Rectal smooth muscle tissue (tissue), 1 donor: ENCODE data around the gene CEP83.
"Not testable (repeated sequence)": the region's sequence is repeated elsewhere in the genome, so short reads cannot be mapped to it uniquely, and the experiment has no call there.

Experiments
- H3K27ac ChIP-seq: one replicate; pipeline ENCODE4 v1.7.0; 2013; ENCODE audit warnings: low read depth, low read length, inconsistent platforms
- H3K27me3 ChIP-seq: one replicate; pipeline ENCODE4 v1.7.0; 2013; ENCODE audit warnings: low read length; ENCODE audit not compliant: control insufficient read depth, insufficient read depth
- H3K36me3 ChIP-seq: one replicate; pipeline ENCODE4 v1.7.0; 2013; ENCODE audit warnings: low read length; ENCODE audit not compliant: control insufficient read depth, insufficient read depth
- H3K4me1 ChIP-seq: one replicate; pipeline ENCODE4 v1.7.0; 2013; ENCODE audit warnings: low read length; ENCODE audit not compliant: control insufficient read depth, insufficient read depth
- H3K4me3 ChIP-seq: one replicate; pipeline ENCODE4 v1.7.0; 2013; ENCODE audit warnings: low read length
- H3K9ac ChIP-seq: one replicate; pipeline ENCODE4 v1.7.0; 2013; ENCODE audit warnings: low read length

The CEP83 gene

GRCh38 chr12:94469522-94469921 is 9.9 kb upstream of the CEP83 start:
- no peak overlapping the region for H3K9ac ChIP-seq
- H3K27ac ChIP-seq, result no peak overlapping the region
- no peak overlapping the region for H3K4me3 ChIP-seq

DNA sequence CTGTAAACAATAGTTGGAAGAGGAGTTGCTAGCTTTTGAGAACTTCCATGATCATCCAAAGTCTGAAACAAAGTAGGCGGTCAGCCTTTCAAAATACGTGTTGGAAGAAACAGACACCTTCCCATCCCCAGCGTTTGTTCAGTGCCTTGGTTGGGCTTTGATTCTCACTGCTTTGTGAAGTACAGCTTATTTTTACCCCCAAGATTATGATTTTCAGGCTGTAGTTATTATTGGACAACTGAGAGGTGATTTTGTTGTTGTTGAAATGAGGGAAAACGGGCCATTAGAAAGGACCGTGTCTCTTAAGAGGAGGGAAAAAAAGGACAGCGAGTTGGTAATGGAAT is 921 bp upstream of the CEP83 start:
- Histone ChIP-seq H3K27me3 (no peaks in the 10 kb centered on the region), H3K4me1 (peaks cover 8% of the 10 kb centered on the region), H3K36me3 (no peaks in the 10 kb centered on the region), H3K27ac (peak overlapping the region; percentile 92), H3K9ac (peak overlapping the region; percentile 82), H3K4me3 (peak overlapping the region; percentile 96)

More at GRCh38 chr12:94469522-94469921, 9.9 kb upstream of the CEP83 start:
- Histone ChIP-seq H3K36me3 (no peaks in the 10 kb centered on the region), H3K27me3 (no peaks in the 10 kb centered on the region), H3K4me1 (no peaks in the 10 kb centered on the region)

GRCh38 chr12:94458877-94459727 is 565 bp downstream of the CEP83 start:
- no peaks in the 10 kb centered on the region for H3K36me3 ChIP-seq
- no peaks in the 10 kb centered on the region for H3K27me3 ChIP-seq
- H3K4me3 ChIP-seq, result peak overlapping the region; percentile 96
- H3K4me1 ChIP-seq, result peaks cover 8% of the 10 kb centered on the region
- H3K9ac ChIP-seq, result peak overlapping the region; percentile 59
- peak overlapping the region; percentile 92 for H3K27ac ChIP-seq

GRCh38 chr12:94457311-94457710 is 2.4 kb downstream of the CEP83 start:
- no peak overlapping the region for H3K4me3 ChIP-seq
- H3K27ac ChIP-seq, result no peak overlapping the region
- no peak overlapping the region for H3K9ac ChIP-seq
- no peaks in the 10 kb centered on the region for H3K27me3 ChIP-seq
- H3K4me1 ChIP-seq, result peaks cover 8% of the 10 kb centered on the region
- H3K36me3 ChIP-seq, result no peaks in the 10 kb centered on the region

DNA sequence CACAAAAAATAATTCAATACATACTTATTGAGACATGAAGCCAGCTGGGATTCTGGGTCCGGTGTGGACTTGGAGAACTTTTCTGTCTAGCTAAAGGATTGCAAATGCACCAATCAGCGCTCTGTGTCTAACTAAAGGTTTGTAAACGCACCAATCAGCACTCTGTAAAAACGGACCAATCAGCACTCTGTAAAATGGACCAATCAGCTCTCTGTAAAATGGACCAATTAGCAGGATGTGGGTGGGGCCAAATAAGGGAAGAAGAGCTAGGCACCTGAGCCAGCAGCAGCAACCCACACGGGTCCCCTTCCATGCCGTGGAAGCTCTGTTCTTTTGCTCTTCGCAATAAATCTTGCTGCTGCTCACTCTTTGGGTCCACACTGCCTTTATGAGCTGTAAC is 5.3 kb downstream of the CEP83 start:
- not testable (repeated sequence) for H3K4me3 ChIP-seq, H3K27me3 ChIP-seq, H3K4me1 ChIP-seq, H3K27ac ChIP-seq, H3K9ac ChIP-seq, H3K36me3 ChIP-seq

- H3K9ac ChIP-seq, result no peak overlapping the region
- no peaks in the 10 kb centered on the region for H3K4me1 ChIP-seq
- H3K36me3 ChIP-seq, result no peaks in the 10 kb centered on the region
- no peak overlapping the region for H3K27ac ChIP-seq
- H3K4me3 ChIP-seq, result no peak overlapping the region
- no peaks in the 10 kb centered on the region for H3K27me3 ChIP-seq
Measured at GRCh38 chr12:94445662-94446061, 14.0 kb downstream of the CEP83 start.

DNA sequence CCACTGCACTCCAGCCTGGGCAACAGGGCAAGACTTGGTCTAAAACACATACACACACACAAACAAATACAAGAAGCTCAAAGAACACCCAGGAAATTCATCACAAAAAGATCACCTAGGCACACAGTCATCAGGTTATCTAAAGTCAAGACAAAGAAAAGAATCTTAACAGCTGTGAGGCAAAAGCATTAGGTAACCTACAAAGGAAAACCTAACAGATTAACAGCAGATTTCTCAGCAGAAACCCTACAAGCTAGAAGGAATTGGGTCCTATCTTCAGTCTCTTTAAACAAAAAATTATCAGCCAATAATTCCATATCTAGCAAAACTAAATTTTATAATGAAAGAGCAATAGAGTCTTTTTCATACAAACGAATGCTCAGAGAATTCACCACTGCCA is 22.4 kb downstream of the CEP83 start:
- no peak overlapping the region for H3K4me3 ChIP-seq
- no peak overlapping the region for H3K27ac ChIP-seq

DNA sequence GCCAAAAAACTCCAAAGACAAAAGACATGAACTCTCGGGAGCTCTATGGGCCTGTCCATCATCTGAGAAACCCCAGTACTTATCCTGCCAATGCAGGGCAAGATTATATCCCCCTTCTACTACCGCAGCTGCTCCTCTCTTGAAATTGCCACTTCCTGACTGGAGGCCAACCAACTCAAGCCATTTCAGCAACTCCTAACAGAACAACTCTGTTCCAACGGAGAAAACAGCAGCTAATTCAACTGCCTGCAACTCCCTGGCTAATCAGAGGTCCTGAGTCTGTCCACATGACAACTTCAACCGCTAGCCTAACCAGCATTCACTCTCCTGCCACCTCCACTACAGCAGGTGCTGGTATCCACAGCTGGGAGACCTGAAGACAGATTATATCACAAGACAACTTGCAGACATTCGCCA is 24.1 kb downstream of the CEP83 start:
- Histone ChIP-seq H3K27me3 (no peaks in the 10 kb centered on the region), H3K4me1 (peaks cover 4% of the 10 kb centered on the region), H3K27ac (no peak overlapping the region), H3K4me3 (no peak overlapping the region), H3K9ac (no peak overlapping the region), H3K36me3 (no peaks in the 10 kb centered on the region)

More for the DNA sequence above, 22.4 kb downstream of the CEP83 start:
- Histone ChIP-seq H3K9ac (no peak overlapping the region), H3K4me1 (peaks cover 4% of the 10 kb centered on the region), H3K36me3 (no peaks in the 10 kb centered on the region), H3K27me3 (no peaks in the 10 kb centered on the region)

DNA sequence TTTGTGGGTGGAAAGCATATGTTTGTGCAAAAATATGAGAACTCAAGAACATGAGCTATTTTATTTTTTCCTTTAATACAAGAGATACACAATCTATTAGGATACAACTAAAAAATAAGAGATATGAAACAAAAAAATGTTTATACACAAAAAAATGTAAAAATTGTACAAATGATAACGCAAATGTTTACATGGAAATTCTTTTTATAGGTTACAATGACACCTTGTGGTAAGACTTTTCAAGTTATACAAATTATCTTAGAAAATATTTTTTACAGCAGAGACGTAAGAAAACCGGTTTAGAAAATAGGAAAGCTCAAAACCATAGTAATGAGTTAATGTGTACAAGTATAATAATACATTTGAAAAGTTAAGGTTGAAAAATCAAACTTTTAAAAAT is 25.5 kb downstream of the CEP83 start:
- Histone ChIP-seq H3K27me3 (no peaks in the 10 kb centered on the region), H3K9ac (no peak overlapping the region), H3K27ac (no peak overlapping the region), H3K4me1 (peaks cover 4% of the 10 kb centered on the region), H3K36me3 (no peaks in the 10 kb centered on the region), H3K4me3 (no peak overlapping the region)

- no peaks in the 10 kb centered on the region for H3K36me3 ChIP-seq
- no peaks in the 10 kb centered on the region for H3K27me3 ChIP-seq
- H3K27ac ChIP-seq, result no peak overlapping the region
- no peak overlapping the region for H3K9ac ChIP-seq
- no peak overlapping the region for H3K4me3 ChIP-seq
- H3K4me1 ChIP-seq, result peaks cover 4% of the 10 kb centered on the region
Measured at GRCh38 chr12:94433744-94434143, 25.9 kb downstream of the CEP83 start.

GRCh38 chr12:94430304-94430703 is 29.4 kb downstream of the CEP83 start:
- no peaks in the 10 kb centered on the region for H3K27me3 ChIP-seq
- peaks cover 14% of the 10 kb centered on the region for H3K4me1 ChIP-seq
- H3K4me3 ChIP-seq, result no peak overlapping the region
- H3K9ac ChIP-seq, result no peak overlapping the region
- no peak overlapping the region for H3K27ac ChIP-seq
- no peaks in the 10 kb centered on the region for H3K36me3 ChIP-seq

DNA sequence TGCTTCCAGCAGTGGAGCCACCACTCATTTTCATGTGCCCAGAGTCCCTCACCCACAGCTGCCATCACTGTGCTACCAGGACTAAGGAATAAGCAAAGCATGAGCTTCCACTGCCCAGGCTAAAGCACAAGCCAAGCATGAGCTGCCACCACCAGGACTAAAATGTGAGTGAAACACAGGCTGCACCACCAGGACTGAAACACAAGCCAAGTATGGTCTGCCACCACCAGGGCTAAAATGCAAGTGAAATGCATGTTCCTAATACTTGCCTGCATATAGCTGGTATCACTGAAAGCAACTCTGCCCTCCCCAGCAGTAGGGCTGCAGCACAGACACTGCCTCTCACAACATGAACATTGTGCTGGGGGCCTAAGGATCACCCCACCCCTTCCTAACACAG is 30.0 kb downstream of the CEP83 start:
- Histone ChIP-seq H3K27ac (no peak overlapping the region), H3K4me3 (no peak overlapping the region), H3K9ac (no peak overlapping the region), H3K36me3 (no peaks in the 10 kb centered on the region), H3K4me1 (peaks cover 14% of the 10 kb centered on the region), H3K27me3 (no peaks in the 10 kb centered on the region)

GRCh38 chr12:94429191-94429590 is 30.5 kb downstream of the CEP83 start:
- Histone ChIP-seq H3K4me1 (peaks cover 14% of the 10 kb centered on the region), H3K27me3 (no peaks in the 10 kb centered on the region), H3K4me3 (no peak overlapping the region), H3K9ac (no peak overlapping the region), H3K36me3 (no peaks in the 10 kb centered on the region), H3K27ac (no peak overlapping the region)
